ENCODE results near the gene MAP3K20. TPM values are rescaled to one million over a fixed set of nuclear protein-coding genes. Genes with fewer than 3 reads are reported as not detected.
A peak's percentile ranks its signal among the peaks of the same experiment; 100 is the strongest.

The MAP3K20 gene
- polyA plus RNA-seq, 1 of the 3 experiments (the other 2 are of a cell fraction): 8.5 TPM

GRCh38 chr2:173221132-173221695, 145.6 kb downstream of the MAP3K20 start:
- H3K36me3 ChIP-seq (replicated peaks in 1 of 2; ENCODE audit: control insufficient read depth in 1 of 2, insufficient read depth in 2 of 2, low read length in 1 of 2): peaks cover 4 to 5% of the 10 kb centered on the region in 2 experiments
- 98% methylated on average over 4 of the region's 4 CpGs for WGBS (ENCODE audit: low lambda C conversion rate)
- POLR2A ChIA-PET: no interaction called here

DNA sequence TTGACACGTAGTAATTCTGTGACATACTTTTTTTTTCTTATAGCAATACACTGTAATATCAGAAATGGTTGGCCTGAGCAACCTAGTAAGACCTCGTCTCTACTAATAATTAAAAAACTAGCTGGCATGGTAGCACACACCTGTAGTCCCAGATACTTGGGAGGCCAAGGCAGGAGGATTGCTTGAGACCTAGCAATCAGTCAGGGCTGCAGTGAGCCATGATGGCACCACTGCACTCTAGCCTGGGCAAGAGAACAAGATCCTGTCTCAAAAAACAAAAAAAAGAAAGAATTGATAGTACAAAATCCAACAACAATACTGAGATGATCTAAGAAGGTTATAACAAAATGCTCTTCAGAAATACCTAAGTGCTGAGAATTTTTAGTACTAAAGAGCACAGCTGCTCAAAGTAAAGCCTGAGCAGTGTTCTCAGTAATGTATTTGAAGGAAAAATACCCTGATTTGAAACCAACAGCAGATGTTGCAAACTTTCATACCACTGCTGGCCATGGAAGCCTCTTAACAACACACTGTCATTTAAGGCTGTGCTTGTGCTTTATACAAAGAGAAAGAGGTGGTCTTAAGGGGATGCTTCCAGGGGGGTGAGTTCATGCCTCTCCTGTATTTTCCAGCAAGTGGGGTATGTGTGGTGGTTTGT, 146.4 kb downstream of the MAP3K20 start:
- H3K9ac ChIP-seq: no peak overlapping the region
- no peaks in the 10 kb centered on the region for H4K20me1 ChIP-seq (ENCODE audit: insufficient read depth)
- no peak overlapping the region for H2AFZ ChIP-seq (ENCODE audit: low read depth)
- DNase-seq: no peak
- ChIA-PET POLR2A (no interaction called here), CTCF (interaction anchor here (0.9 to 5.2 kb wide), 4 partner anchors 9 to 195 kb away, joined by 4 to 25 read pairs (median 4); no protein-coding TSS in a partner anchor)
- no peaks in the 10 kb centered on the region for H3K9me2 ChIP-seq
- WGBS (ENCODE audit: low lambda C conversion rate): 91% methylated on average over 2 of the region's 2 CpGs
- peaks cover 4 to 5% of the 10 kb centered on the region in 2 experiments for H3K36me3 ChIP-seq (replicated peaks in 1 of 2; ENCODE audit: control insufficient read depth in 1 of 2, insufficient read depth in 2 of 2, low read length in 1 of 2)
- H3K9me3 ChIP-seq: no peaks in the 10 kb centered on the region
- H3K4me3 ChIP-seq (ENCODE audit: low read depth in 2 of 2, low read length in 1 of 2): no peak overlapping the region
- TF ChIP-seq TAF1 (IDR thresholded peaks at IDR 0.05; ENCODE audit: borderline replicate concordance, low read depth, low read length) (no peak), NRF1 (IDR thresholded peaks at IDR 0.05; ENCODE audit: low read depth, low read length) (no peak), MXI1 (IDR thresholded peaks at IDR 0.05; ENCODE audit: low read depth, low read length) (no peak)
- H3K79me2 ChIP-seq (ENCODE audit: insufficient read depth): no peaks in the 10 kb centered on the region
- H3K27ac ChIP-seq (ENCODE audit: low read depth in 2 of 2, low read length in 1 of 2): no peak overlapping the region
- no peaks in the 10 kb centered on the region for H3F3A ChIP-seq (replicated peaks; ENCODE audit: insufficient read depth)
- no peaks in the 10 kb centered on the region for H3K27me3 ChIP-seq (ENCODE audit: insufficient read depth)
- H3K4me1 ChIP-seq (ENCODE audit: control insufficient read depth in 1 of 2, insufficient read depth in 2 of 2, low read depth in 1 of 2, low read length in 1 of 2): peaks cover 5 to 9% of the 10 kb centered on the region in 2 experiments; a peak in 2 of 4 replicates
- H3K4me2 ChIP-seq: no peak overlapping the region

More at GRCh38 chr2:173221132-173221695, 145.6 kb downstream of the MAP3K20 start:
- no peak for DNase-seq
- CTCF ChIA-PET: interaction anchor here (0.7 to 5.2 kb wide), 4 partner anchors 8 to 195 kb away, joined by 3 to 25 read pairs (median 4); no protein-coding TSS in a partner anchor
- H3K9ac ChIP-seq: no peak overlapping the region
- no peak overlapping the region for H2AFZ ChIP-seq (ENCODE audit: low read depth)
- H3K9me3 ChIP-seq: no peaks in the 10 kb centered on the region
- H3K27me3 ChIP-seq (ENCODE audit: insufficient read depth): no peaks in the 10 kb centered on the region
- TF ChIP-seq TEAD4 (IDR thresholded peaks at IDR 0.05; ENCODE audit: borderline replicate concordance, insufficient read depth) (no peak), JUND (IDR thresholded peaks at IDR 0.05) (no peak), GATA2 (CRISPR knock-in tag; IDR thresholded peaks at IDR 0.05) (no peak)
- peaks cover 5 to 9% of the 10 kb centered on the region in 2 experiments; a peak in 2 of 4 replicates for H3K4me1 ChIP-seq (ENCODE audit: control insufficient read depth in 1 of 2, insufficient read depth in 2 of 2, low read depth in 1 of 2, low read length in 1 of 2)
- no peak overlapping the region for H3K4me2 ChIP-seq
- H3F3A ChIP-seq (replicated peaks; ENCODE audit: insufficient read depth): no peaks in the 10 kb centered on the region
- H3K4me3 ChIP-seq (ENCODE audit: low read depth in 2 of 2, low read length in 1 of 2): no peak overlapping the region
- H3K79me2 ChIP-seq (ENCODE audit: insufficient read depth): no peaks in the 10 kb centered on the region
- no peaks in the 10 kb centered on the region for H3K9me2 ChIP-seq
- H3K27ac ChIP-seq (ENCODE audit: low read depth in 2 of 2, low read length in 1 of 2): no peak overlapping the region
- no peaks in the 10 kb centered on the region for H4K20me1 ChIP-seq (ENCODE audit: insufficient read depth)

DNA sequence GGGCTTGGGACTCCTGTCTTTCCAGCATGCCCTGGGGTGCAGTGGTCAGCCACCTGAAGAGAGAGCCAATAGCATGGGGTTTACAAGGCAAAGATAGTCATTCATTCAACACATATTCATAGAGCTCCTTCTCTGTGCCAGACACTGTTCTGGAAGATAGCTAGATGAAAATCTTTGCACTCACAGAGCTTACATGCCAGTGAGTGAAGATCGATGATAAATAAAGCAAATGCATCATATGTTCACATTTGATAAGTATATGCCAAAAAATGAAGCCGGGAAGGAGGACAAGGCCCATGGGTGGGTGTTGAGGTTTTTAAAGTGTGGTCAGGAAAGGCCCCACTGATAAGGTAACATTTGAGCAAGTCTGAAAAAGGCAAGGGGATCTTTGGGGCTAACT, 148.2 kb downstream of the MAP3K20 start:
- no peaks in the 10 kb centered on the region for H3K79me2 ChIP-seq (ENCODE audit: insufficient read depth)
- H3K9me3 ChIP-seq: no peaks in the 10 kb centered on the region
- H3K4me3 ChIP-seq (ENCODE audit: low read depth in 2 of 2, low read length in 1 of 2): no peak overlapping the region
- WGBS (ENCODE audit: low lambda C conversion rate): 63% methylated on average over 2 of the region's 2 CpGs
- TF ChIP-seq EP300 (IDR thresholded peaks at IDR 0.05; ENCODE audit: borderline replicate concordance in 1 of 2, low read depth in 1 of 2, low read length in 1 of 2) (no peak), GATA2 (CRISPR knock-in tag; IDR thresholded peaks at IDR 0.05) (peak; percentile 36; the same call in 1 of the 2 replicates)
- H2AFZ ChIP-seq (ENCODE audit: low read depth): no peak overlapping the region
- H4K20me1 ChIP-seq (ENCODE audit: insufficient read depth): no peaks in the 10 kb centered on the region
- H3K27me3 ChIP-seq (ENCODE audit: insufficient read depth): no peaks in the 10 kb centered on the region
- no peak overlapping the region for H3K27ac ChIP-seq (ENCODE audit: low read depth in 2 of 2, low read length in 1 of 2)
- ChIA-PET CTCF (interaction anchor here (1.0 to 5.2 kb wide), 2 partner anchors 13 to 417 kb away, joined by 4 to 25 read pairs; no protein-coding TSS in a partner anchor), POLR2A (no interaction called here)
- H3K4me2 ChIP-seq: no peak overlapping the region
- H3K4me1 ChIP-seq (ENCODE audit: control insufficient read depth in 1 of 2, insufficient read depth in 2 of 2, low read depth in 1 of 2, low read length in 1 of 2): peaks cover 0 to 5% of the 10 kb centered on the region in 2 experiments; a peak in 1 of 4 replicates
- no peak for DNase-seq
- H3K9me2 ChIP-seq: no peaks in the 10 kb centered on the region
- peaks cover 4 to 5% of the 10 kb centered on the region in 2 experiments for H3K36me3 ChIP-seq (replicated peaks in 1 of 2; ENCODE audit: control insufficient read depth in 1 of 2, insufficient read depth in 2 of 2, low read length in 1 of 2)
- no peak overlapping the region for H3K9ac ChIP-seq
- H3F3A ChIP-seq (replicated peaks; ENCODE audit: insufficient read depth): no peaks in the 10 kb centered on the region

Data from SK-N-SH (cell line).